GM19043 (cell line): ENCODE data around the gene CLDN7.
A peak's percentile ranks its signal among the peaks of the same experiment; 100 is the strongest.

Experiments
- ATAC-seq: cut with Tn5 transposase; IDR thresholded peaks from one replicate; pipeline ENCODE4 v1.9.1; 2021; ENCODE audit warnings: low read depth; ENCODE audit not compliant: unreplicated experiment

The CLDN7 gene

DNA sequence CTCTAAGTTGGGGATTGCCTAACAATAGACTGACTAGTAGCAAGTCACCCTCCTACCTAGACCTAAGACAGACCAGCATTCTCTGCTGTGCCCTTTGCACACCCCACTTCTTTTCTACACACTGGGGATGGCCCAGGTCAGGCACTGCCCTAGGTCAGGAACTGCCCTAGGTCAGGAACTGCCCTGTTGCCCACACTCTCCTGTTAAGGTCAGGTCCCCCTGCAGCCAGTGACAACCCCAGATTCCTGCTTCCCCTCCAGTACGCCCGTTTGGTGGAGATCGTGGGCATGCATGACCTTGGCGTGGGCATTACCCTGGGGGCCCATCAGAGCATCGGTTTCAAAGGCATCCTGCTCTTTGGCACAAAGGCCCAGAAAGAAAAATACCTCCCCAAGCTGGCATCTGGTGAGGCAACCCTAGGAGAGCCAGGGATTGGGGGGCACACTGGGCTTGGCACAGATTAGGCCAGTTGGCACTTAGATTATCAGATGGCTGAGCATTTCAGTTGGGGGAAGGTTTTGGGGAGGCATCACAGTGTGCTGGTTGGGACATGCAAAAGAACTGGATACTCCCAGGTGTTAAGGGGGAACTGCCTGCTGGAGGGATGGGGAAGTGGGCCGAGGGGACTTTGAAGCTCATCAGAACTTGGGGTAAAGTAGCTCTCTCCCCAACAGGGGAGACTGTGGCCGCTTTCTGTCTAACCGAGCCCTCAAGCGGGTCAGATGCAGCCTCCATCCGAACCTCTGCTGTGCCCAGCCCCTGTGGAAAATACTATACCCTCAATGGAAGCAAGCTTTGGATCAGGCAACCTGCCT is 40.8 kb downstream of the CLDN7 start:
- ATAC-seq, result no peak

DNA sequence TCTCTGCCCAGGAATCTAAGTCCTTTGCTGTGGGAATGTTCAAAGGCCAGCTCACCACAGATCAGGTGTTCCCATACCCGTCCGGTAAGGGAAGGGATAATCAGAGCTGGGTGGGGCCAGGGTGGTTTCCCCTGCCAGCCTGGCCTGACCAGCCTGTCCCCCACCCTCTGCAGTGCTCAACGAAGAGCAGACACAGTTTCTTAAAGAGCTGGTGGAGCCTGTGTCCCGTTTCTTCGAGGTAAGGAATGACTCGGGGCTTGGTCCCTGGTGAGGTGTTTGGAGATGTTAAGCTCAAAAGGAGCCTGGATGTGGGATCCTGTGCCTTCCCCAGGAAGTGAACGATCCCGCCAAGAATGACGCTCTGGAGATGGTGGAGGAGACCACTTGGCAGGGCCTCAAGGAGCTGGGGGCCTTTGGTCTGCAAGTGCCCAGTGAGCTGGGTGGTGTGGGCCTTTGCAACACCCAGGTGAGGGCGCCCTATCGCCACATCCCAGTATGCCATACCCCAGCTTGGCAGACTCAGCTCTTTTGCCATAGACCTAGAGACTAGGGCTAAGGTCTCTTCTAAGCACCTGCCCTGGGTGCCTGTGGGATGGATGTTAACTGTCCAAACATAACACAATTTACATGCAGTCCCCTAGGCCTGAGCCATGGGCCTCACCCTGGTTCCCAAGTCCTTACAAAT is 41.5 kb downstream of the CLDN7 start:
- ATAC-seq, result no peak

DNA sequence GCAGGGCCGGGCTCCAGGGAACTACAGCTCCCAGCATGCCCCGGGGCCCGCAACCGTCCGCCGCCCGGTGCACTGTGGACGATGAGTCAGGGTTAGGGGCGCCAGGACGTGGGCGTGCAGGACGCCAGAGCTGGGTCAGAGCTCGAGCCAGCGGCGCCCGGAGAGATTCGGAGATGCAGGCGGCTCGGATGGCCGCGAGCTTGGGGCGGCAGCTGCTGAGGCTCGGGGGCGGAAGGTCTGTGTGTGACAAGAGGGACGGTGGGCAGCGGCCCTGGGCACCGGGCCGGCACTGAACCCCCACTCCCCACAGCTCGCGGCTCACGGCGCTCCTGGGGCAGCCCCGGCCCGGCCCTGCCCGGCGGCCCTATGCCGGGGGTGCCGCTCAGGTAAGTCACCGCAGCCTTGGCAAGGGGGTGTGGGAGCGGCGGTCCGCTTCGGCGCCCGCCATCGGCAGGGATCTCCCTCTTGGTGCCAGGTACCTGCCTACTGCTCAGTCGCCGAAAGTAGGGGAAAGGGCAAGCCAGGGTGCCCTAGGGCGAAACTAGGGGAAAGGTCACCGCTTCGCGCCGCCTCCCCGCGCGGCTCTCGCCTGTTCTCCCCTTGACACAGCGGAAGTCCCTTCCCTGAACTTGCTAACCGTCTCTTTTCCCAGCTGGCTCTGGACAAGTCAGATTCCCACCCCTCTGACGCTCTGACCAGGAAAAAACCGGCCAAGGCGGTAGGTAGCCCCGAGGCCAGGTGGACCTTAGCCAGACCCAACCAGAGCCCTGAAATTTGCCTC is 42.3 kb downstream of the CLDN7 start, which contains the start of the genes ACADVL and DLG4:
TSS of gene ACADVL (plus strand) at position 127 of the 781 bp plus-strand sequence. CDS start at position 174, 47 bp downstream.
TSS of gene DLG4 (minus strand) at position 25 of the 781 bp plus-strand sequence.
- peak; percentile 63 for ATAC-seq

DNA sequence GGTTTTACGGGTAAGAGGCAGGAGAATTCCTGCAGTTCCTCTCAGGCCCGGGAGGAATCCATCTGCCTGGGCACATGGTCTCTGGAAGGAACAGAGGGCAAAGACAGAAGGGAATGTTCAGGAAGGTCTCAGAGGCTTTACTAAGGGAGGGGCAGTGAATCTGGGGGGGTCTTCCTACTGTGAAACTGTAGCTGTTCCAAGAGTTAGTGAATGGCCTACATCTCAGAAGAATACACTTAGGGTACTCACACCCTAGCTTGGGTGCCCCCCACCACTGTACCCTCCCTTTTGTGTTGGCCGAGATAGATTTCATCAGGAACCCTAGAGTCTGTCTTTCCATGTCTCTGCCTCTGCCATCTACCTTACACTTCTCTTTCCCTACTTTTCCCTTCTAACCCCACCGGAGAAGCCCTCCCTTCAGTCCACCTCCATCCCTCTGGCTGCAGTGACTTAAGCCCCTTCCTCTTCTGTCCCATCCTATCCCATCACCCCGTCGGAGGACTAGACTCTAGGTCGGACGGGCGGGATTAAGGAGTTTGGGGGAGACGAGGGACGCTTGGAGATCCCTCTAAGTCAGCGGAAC is 43.0 kb downstream of the CLDN7 start:
- no peak for ATAC-seq

DNA sequence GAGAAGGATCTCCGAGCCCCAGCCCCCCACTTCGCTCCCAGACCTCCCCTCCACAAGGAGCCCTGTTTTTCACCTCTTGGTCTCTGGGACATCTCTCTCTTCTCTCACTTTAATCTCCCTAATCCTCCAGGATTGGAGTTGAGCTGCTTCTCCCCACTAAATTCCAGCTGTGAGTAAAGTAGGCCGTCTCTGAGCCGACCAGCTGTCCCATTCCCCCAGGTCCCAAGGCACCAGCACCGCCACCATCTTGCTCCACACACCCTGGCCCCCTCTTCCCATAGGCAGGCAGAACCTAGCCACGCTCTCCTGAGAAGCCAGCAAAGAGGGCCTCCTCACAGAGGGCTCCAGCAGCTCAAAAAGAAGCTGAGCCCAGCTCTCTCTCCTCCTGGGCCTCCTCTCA is 43.5 kb downstream of the CLDN7 start:
- ATAC-seq, result no peak

DNA sequence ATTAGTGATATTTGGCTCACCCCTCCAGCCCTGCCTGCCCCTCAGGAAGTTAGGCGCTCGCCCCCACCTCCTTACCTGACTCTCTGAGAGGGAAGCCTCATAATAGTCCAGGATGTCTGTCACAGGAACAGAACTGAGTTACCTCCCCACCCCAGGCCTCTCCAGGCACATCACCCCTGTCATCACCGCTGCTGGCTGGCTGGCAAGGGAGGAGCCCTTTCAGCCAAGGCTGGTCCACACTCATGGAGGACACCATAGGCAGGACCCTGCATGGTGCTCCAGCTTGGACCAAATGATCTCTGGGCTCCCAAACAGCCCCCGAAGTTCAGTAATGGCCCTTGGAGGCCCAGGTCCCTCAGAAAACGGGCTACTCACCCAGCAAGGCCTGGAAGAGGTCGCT is 44.1 kb downstream of the CLDN7 start:
- no peak for ATAC-seq

DNA sequence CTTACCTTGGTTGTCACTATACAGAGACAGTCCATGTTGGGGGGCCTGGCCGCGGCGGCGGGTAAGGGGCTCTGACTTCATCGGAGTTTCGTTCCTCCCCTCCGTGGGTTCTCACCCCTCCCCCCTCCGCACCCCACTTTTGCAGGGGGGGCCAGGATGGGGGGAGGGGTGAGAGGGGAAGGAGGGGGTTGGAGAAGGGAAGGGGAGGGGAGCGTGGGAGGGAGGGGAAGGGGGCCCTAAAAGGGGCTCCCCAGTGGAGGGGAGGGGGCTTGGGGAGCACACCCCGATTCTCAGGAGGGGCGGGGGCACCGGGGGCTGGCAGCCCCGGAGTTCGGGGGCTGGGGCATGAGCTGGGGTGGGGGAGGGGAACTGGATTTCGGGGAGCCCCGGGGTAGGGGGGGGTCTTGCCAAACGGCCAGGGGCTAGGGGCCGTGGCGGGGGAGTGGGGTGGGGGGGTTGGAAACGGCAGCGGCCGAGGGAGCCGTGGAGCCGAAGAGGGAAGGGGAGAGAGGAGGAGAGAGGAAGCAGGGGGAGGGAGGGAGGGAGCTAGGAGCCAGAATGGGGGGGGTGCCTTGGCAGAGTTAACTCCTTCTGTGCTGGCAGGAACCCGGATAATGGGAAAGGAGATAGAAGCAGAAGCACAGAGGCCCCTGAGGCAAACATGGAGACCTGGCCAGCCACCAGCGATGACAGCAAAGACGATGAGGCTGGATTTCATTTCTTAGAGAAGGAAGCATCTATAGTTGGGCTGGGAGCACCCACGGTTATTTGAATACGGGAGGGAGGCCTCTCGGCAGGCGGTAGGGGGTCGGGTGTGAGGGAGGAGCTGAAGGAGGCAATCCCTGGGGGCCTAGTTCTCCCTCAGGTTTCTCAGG is 44.9 kb downstream of the CLDN7 start:
- no peak for ATAC-seq

DNA sequence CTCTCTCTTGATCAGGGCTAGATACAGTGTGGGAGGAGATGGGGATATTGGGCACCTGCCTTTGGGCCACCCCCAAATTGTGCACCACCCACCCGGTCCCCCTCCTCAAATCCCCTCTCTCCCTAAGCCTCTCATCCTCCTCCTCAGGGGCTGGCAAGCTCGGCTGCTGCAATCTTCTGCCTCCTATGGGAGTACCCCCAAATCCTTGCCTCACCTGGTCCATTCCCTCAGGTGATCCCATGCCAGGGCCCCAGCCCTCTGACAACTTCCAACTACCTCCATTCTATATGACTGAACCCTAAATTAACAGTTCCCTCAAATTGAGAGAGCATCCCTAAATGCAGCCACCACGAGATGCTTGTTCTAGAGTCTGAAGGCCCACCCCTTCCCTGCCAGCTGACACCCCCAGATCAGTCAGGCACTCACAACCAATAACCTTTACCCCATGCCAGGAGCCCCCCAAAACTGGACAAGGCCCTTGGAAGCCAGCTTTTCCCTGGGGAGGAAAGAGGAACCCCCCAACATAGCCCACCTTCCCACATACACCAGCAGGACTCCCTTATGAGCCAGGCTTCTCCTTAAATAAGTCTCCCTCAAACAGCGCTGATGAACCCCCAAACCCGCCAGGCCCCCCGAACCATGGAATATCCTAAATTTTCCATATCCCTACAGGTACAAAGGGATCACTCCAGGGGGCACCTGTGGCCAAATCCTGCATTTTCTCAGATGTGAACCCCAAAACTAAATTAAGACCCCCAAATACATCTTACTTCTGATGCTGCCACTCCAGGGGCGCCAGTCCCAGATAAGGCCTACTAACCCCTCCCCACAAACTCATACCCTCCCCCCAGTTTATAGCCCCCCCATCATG is 45.8 kb downstream of the CLDN7 start:
- ATAC-seq, result no peak

DNA sequence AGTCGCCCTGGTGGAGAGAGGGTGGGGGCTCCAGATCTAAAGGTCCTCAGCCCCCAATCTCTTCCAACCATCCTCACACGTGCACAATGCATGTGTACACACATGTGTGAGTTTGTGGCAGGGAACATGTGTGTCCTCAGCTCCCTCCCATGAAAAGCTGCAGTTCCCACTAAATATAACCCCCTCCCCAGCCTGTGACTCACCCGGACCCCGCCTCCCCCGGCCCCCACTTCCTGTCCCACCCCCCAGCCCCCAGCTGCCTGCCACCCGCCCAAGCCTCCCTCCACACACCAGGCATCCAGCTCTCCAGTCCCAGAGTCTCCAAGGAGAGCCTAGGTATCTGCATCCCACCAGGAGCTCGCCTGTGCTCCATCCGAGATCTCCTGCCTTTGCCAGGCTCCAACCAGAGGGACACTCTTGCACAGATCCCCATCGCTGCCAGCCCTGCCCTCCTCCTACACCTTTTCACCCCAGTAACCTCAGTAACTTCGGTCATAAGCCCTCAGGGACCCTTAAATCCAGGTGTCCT is 46.6 kb downstream of the CLDN7 start:
- ATAC-seq, result no peak

DNA sequence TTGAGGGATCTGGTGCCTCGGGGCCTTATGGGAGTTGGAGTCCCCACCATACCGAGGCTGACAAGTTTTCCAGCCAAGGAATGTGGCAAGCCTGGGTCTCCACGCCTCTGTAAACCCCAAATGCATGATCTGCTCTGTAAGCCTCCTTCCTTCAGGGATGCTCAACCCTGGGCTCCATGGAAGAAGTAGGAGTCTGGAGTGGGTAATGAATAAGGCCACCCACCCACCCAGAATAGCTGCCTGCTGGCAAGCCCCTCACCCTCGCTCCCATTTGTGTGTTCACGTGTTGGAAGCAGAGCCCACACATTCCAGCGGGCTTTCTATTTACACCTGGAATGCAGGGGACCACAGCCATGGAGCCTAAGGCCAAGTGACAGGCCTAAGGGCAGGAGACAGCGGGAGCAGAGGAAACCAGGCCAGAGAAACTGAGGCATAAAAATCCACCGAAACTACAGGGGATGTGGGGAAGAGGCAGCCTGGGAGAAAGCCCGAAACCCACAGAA is 47.1 kb downstream of the CLDN7 start:
- ATAC-seq, result no peak

DNA sequence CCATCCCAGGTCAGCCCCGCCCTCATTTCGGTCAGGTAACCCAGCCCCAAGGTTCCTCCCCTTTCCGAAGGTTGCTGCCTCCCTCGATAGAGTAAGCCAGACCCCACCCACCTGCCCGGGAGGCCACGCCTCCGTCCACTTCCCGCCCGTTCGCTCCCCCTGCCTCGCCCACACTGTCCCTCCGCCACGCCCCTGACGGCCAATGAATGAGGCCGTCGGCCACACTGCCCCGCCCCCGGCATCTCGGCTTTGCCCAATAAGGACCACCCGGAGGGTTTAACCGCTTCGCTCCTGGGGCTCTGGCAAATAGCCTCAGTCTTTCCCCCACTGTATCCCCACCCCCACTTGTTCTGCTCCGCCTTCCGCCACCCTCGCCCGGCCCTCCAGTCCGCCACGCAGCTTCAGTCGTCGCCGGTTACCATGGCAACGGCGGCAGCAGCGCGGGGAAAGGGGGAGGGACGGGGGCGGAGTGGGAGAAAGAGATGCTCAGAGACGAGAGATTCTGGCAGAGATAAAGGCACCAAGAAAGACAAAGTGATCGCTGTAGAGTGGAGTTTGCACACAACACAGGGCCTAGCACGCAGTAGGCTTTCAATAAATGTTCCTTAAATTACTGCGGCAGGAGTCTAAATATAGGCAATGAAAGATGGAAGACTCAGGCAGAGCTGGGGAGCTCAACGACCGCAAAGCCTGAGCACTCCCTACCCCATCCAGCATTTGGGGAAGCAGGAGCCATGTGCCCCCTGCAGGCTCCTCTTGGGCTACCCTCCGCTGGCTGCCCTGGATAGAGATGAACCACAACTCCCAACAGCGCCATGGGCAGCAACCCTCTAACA is 47.8 kb downstream of the CLDN7 start:
- peak; percentile 63 for ATAC-seq

DNA sequence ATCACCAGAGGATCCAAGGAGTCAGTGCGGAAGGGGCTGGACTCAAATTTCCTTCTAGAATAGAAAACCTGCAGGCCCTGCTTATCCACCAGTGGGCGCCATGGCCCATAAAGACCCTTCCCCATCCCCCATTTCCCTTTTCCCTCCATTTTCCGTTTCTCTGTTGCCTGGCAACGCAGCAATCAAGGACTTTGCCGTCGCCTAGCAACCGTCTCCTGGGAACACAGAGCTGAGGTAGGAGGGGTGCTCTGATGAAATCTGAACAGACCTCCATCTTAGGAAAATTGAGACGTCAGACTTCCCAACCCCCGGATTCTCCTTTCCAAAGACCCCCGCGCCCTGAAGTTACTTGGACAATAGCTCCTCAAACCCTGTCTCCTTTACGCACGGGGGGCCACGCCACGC is 48.4 kb downstream of the CLDN7 start:
- no peak for ATAC-seq

DNA sequence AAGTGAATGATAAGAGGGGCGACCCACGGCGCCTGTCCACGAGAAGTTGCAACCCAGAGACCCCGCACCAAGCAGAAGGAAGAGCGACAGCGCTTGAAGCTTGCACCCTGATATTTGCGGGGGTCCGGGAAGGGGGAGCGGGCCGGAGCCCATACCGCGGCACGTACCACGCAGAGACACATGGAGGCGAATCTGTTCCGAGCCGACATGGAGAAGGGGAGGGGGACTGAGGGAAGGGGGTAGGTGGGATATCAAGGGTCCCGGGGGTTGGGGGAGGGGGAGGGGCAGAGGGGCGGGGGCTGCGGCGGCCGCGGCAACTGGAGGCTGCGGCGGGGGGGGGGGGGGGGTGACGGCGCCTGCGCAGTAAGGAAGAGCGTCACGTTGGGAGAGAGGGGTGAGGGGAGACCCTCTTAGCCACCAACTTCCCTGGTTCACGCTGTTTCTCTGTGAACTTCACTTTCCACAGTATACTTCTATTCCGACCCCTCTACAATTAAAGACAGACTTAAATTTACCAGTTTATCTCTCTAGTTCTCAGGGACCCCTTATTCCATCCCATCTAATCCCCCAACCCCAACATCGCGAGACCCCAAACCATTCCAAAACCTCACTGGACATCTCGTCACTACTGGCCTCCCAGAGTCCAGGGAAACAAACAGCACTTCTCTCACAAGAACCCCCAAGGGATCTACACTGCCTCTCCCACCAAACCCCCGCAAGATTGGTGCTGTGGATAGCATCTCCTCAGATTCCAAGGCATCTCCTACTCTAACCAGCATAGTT is 50.6 kb downstream of the CLDN7 start:
- ATAC-seq, result no peak
